ENCODE measurements around the gene RILPL1. TPM values are rescaled to one million over a fixed set of nuclear protein-coding genes. Genes with fewer than 3 reads are reported as not detected.
"Not testable (repeated sequence)": the region's sequence is repeated elsewhere in the genome, so short reads cannot be mapped to it uniquely, and the experiment has no call there.

RILPL1 gene
- total RNA-seq, 2 experiments from 2014 or later, result 2.2 to 2.9 TPM

- H3K27me3 Mint-ChIP-seq, result no peaks in the 10 kb centered on the region
- H3K27ac Mint-ChIP-seq, result no peak overlapping the region
- POLR2A ChIA-PET, result no interaction called here
Measured at GRCh38 chr12:123523518-123523917, 10.0 kb downstream of the RILPL1 start.

GRCh38 chr12:123522164-123522563 lies 11.4 kb downstream of the RILPL1 start:
- H3K36me3 Mint-ChIP-seq, result no peaks in the 10 kb centered on the region
- no peak overlapping the region for H3K4me3 Mint-ChIP-seq
- no peaks in the 10 kb centered on the region for H3K4me1 Mint-ChIP-seq
- H3K9me3 Mint-ChIP-seq, result no peaks in the 10 kb centered on the region
- no peak overlapping the region for H3K27ac Mint-ChIP-seq
- no peak for ATAC-seq (ENCODE audit: low read depth)
- POLR2A ChIA-PET, result no interaction called here
- no peak for DNase-seq
- no peaks in the 10 kb centered on the region for H3K27me3 Mint-ChIP-seq

More at GRCh38 chr12:123523518-123523917, 10.0 kb downstream of the RILPL1 start:
- Mint-ChIP-seq H3K4me1 (no peaks in the 10 kb centered on the region), H3K4me3 (no peak overlapping the region), H3K9me3 (no peaks in the 10 kb centered on the region), H3K36me3 (no peaks in the 10 kb centered on the region)
- ATAC-seq (ENCODE audit: low read depth) (no peak), DNase-seq (no peak)

GRCh38 chr12:123520567-123521474 lies 12.7 kb downstream of the RILPL1 start:
- Mint-ChIP-seq H3K9me3 (no peaks in the 10 kb centered on the region), H3K4me3 (no peak overlapping the region), H3K27ac (no peak overlapping the region), H3K4me1 (no peaks in the 10 kb centered on the region), H3K27me3 (no peaks in the 10 kb centered on the region), H3K36me3 (no peaks in the 10 kb centered on the region)
- POLR2A ChIA-PET, result interaction anchor here (0.6 kb wide), 1 partner anchor 512 kb away, joined by 3 read pairs; no protein-coding TSS in a partner anchor
- DNase-seq (no peak), ATAC-seq (ENCODE audit: low read depth) (no peak)

GRCh38 chr12:123519141-123520001 lies 14.1 kb downstream of the RILPL1 start:
- H3K4me1 Mint-ChIP-seq, result no peaks in the 10 kb centered on the region
- ATAC-seq (ENCODE audit: low read depth) (no peak), DNase-seq (no peak)
- H3K9me3 Mint-ChIP-seq, result no peaks in the 10 kb centered on the region
- H3K27me3 Mint-ChIP-seq, result no peaks in the 10 kb centered on the region
- H3K36me3 Mint-ChIP-seq, result no peaks in the 10 kb centered on the region
- POLR2A ChIA-PET, result no interaction called here
- no peak overlapping the region for H3K27ac Mint-ChIP-seq
- no peak overlapping the region for H3K4me3 Mint-ChIP-seq

- no peak overlapping the region for H3K27ac Mint-ChIP-seq
- POLR2A ChIA-PET, result interaction anchor here (0.6 kb wide), 1 partner anchor 84 kb away, joined by 3 read pairs; no protein-coding TSS in a partner anchor
- no peaks in the 10 kb centered on the region for H3K9me3 Mint-ChIP-seq
- H3K4me3 Mint-ChIP-seq, result no peak overlapping the region
- DNase-seq, result no peak
- no peaks in the 10 kb centered on the region for H3K27me3 Mint-ChIP-seq
- no peaks in the 10 kb centered on the region for H3K36me3 Mint-ChIP-seq
- ATAC-seq (ENCODE audit: low read depth), result no peak
- no peaks in the 10 kb centered on the region for H3K4me1 Mint-ChIP-seq
Measured at GRCh38 chr12:123516216-123516780, 17.2 kb downstream of the RILPL1 start.

GRCh38 chr12:123514582-123515221 lies 18.8 kb downstream of the RILPL1 start:
- H3K36me3 Mint-ChIP-seq; H3K9me3 Mint-ChIP-seq; DNase-seq; ATAC-seq (ENCODE audit: low read depth); H3K4me3 Mint-ChIP-seq; H3K27me3 Mint-ChIP-seq; H3K27ac Mint-ChIP-seq; H3K4me1 Mint-ChIP-seq: not testable (repeated sequence)
- POLR2A ChIA-PET, result interaction anchor here (0.6 kb wide), 1 partner anchor 540 kb away, joined by 3 read pairs; no protein-coding TSS in a partner anchor

GRCh38 chr12:123513805-123514204 lies 19.7 kb downstream of the RILPL1 start:
- H3K4me3 Mint-ChIP-seq, result no peak overlapping the region
- no peaks in the 10 kb centered on the region for H3K36me3 Mint-ChIP-seq
- no peak for DNase-seq
- no peaks in the 10 kb centered on the region for H3K9me3 Mint-ChIP-seq
- no peak for ATAC-seq (ENCODE audit: low read depth)
- peaks cover 2% of the 10 kb centered on the region for H3K4me1 Mint-ChIP-seq
- POLR2A ChIA-PET, result no interaction called here
- no peaks in the 10 kb centered on the region for H3K27me3 Mint-ChIP-seq
- no peak overlapping the region for H3K27ac Mint-ChIP-seq

- Mint-ChIP-seq H3K27me3 (no peaks in the 10 kb centered on the region), H3K36me3 (no peaks in the 10 kb centered on the region), H3K9me3 (no peaks in the 10 kb centered on the region), H3K4me3 (no peak overlapping the region), H3K27ac (no peak overlapping the region), H3K4me1 (peaks cover 2% of the 10 kb centered on the region)
- POLR2A ChIA-PET, result no interaction called here
- DNase-seq (no peak), ATAC-seq (ENCODE audit: low read depth) (no peak)
Measured at GRCh38 chr12:123512838-123513665, 20.5 kb downstream of the RILPL1 start.

- Mint-ChIP-seq H3K4me3 (no peak overlapping the region), H3K9me3 (no peaks in the 10 kb centered on the region), H3K27ac (no peak overlapping the region), H3K36me3 (no peaks in the 10 kb centered on the region), H3K4me1 (peaks cover 2% of the 10 kb centered on the region), H3K27me3 (no peaks in the 10 kb centered on the region)
- ATAC-seq (ENCODE audit: low read depth), result no peak
- POLR2A ChIA-PET, result no interaction called here
- no peak for DNase-seq
Measured at GRCh38 chr12:123506843-123507236, 26.7 kb downstream of the RILPL1 start.

- no peak overlapping the region for H3K27ac Mint-ChIP-seq
- POLR2A ChIA-PET, result no interaction called here
- no peaks in the 10 kb centered on the region for H3K27me3 Mint-ChIP-seq
- no peaks in the 10 kb centered on the region for H3K36me3 Mint-ChIP-seq
- no peaks in the 10 kb centered on the region for H3K9me3 Mint-ChIP-seq
- no peak overlapping the region for H3K4me3 Mint-ChIP-seq
- no peak for ATAC-seq (ENCODE audit: low read depth)
- H3K4me1 Mint-ChIP-seq, result peaks cover 2% of the 10 kb centered on the region
- DNase-seq, result no peak
Measured at GRCh38 chr12:123506059-123506842, 27.3 kb downstream of the RILPL1 start.

- DNase-seq (no peak), ATAC-seq (ENCODE audit: low read depth) (no peak)
- H3K4me3 Mint-ChIP-seq, result no peak overlapping the region
- no peak overlapping the region for H3K27ac Mint-ChIP-seq
- H3K36me3 Mint-ChIP-seq, result peaks cover 2% of the 10 kb centered on the region
- no peaks in the 10 kb centered on the region for H3K9me3 Mint-ChIP-seq
- H3K4me1 Mint-ChIP-seq, result peaks cover 4% of the 10 kb centered on the region
- POLR2A ChIA-PET, result no interaction called here
- H3K27me3 Mint-ChIP-seq, result no peaks in the 10 kb centered on the region
Measured at GRCh38 chr12:123502163-123502704, 31.3 kb downstream of the RILPL1 start.

GRCh38 chr12:123499332-123499731 lies 34.2 kb downstream of the RILPL1 start:
- no peak overlapping the region for H3K27ac Mint-ChIP-seq
- peaks cover 2% of the 10 kb centered on the region for H3K36me3 Mint-ChIP-seq
- no peaks in the 10 kb centered on the region for H3K27me3 Mint-ChIP-seq
- peaks cover 4% of the 10 kb centered on the region for H3K4me1 Mint-ChIP-seq
- DNase-seq (no peak), ATAC-seq (ENCODE audit: low read depth) (no peak)
- POLR2A ChIA-PET, result no interaction called here
- H3K4me3 Mint-ChIP-seq, result no peak overlapping the region
- H3K9me3 Mint-ChIP-seq, result no peaks in the 10 kb centered on the region

Data from activated naive CD8-positive, alpha-beta T cell treated with anti-CD3 and anti-CD28 coated beads, Interleukin-2, amount 10 ng/mL, durations not matched to agents 7 days and 5 days (primary cell).